HepG2 (cell line): ENCODE measurements around the gene MARK2. TPM values are rescaled to one million over a fixed set of nuclear protein-coding genes. Genes with fewer than 3 reads are reported as not detected.

Source experiments
- DBP ChIP-seq: sonication (generic); formaldehyde crosslinking; IDR thresholded peaks from 2 replicates; pipeline ENCODE4 v1.4.0; 2020; ENCODE audit warnings: missing genetic modification reagents; ENCODE audit errors: not compliant biosample characterization
- DMTF1 ChIP-seq: sonication (generic); formaldehyde crosslinking; IDR thresholded peaks from 2 replicates; pipeline ENCODE4 v1.4.0; 2020; ENCODE audit warnings: mild to moderate bottlenecking, missing genetic modification reagents
- FOXA3 ChIP-seq: IDR thresholded peaks from 2 replicates; pipeline ENCODE4 v1.6.1; 2016; ENCODE audit warnings: missing genetic modification reagents, missing compliant biosample characterization
- FOXO1 ChIP-seq: sonication (generic); formaldehyde crosslinking; IDR thresholded peaks from 2 replicates; pipeline ENCODE4 v1.4.0; 2020; ENCODE audit warnings: missing genetic modification reagents
- KIAA2018 ChIP-seq: sonication (generic); formaldehyde crosslinking; IDR thresholded peaks from 2 replicates; pipeline ENCODE4 v1.5.0; 2020; ENCODE audit warnings: mild to moderate bottlenecking, missing genetic modification reagents, borderline replicate concordance
- SPEN ChIP-seq: sonication (generic); formaldehyde crosslinking; IDR thresholded peaks from 2 replicates; pipeline ENCODE4 v1.5.1; 2020; ENCODE audit warnings: low read depth, mild to moderate bottlenecking, missing genetic modification reagents
- TCF7L2 ChIP-seq: IDR thresholded peaks from 2 replicates; pipeline ENCODE4 v1.6.1; 2011; ENCODE audit warnings: mild to moderate bottlenecking, low read depth, low read length, moderate library complexity
- ZBTB44 ChIP-seq: sonication (generic); formaldehyde crosslinking; IDR thresholded peaks from 2 replicates; pipeline ENCODE4 v1.4.0; 2020; ENCODE audit warnings: missing genetic modification reagents
- ZNF484 ChIP-seq: sonication (generic); formaldehyde crosslinking; IDR thresholded peaks from 2 replicates; pipeline ENCODE4 v1.5.1; 2020; ENCODE audit warnings: mild to moderate bottlenecking, low read depth, missing genetic modification reagents, borderline replicate concordance
- ZNF512 ChIP-seq: sonication (generic); formaldehyde crosslinking; IDR thresholded peaks from 2 replicates; pipeline ENCODE4 v1.4.0; 2020; ENCODE audit warnings: mild to moderate bottlenecking, missing genetic modification reagents
- ZNF691 ChIP-seq: sonication (generic); formaldehyde crosslinking; IDR thresholded peaks from 2 replicates; pipeline ENCODE4 v1.4.0; 2020; ENCODE audit warnings: missing genetic modification reagents, low read depth, mild to moderate bottlenecking, borderline replicate concordance
- polyA plus RNA-seq, 8 experiments: library from polyadenylated mRNA; depleted of rRNA in 3 of 8; stranded (reverse) in 7 of 8; unstranded in 1 of 8; fragments of >200 nt; fragmentation: Illumina TruSeq in 4 of 8; extraction: Trizol in 4 of 8; gene quantifications; 2 replicates each; pipeline versions ENCODE4 v1.2.1 to v1.2.3, GENCODE V29; 2011 to 2016; ENCODE audit warnings: low read depth in 4 of 8, missing spikeins in 1 of 8, mixed read lengths in 1 of 8; ENCODE audit not compliant: insufficient read depth in 1 of 8
- total RNA-seq, 5 experiments: library from RNA; depleted of rRNA; stranded (reverse); fragments of >200 nt; fragmentation: Illumina TruSeq; extraction: Trizol; gene quantifications; 2 replicates each; pipeline ENCODE4 v1.2.3, GENCODE V29; 2016; ENCODE audit warnings: low read depth in 1 of 5

MARK2 gene
- total and polyA plus RNA-seq, 2 of the 13 experiments (the other 11 are each of a cell fraction or from before 2014, with no cell fraction given) = 13.5 to 13.9 TPM

- TF ChIP-seq ZNF691 (CRISPR knock-in tag) (no peak), KIAA2018 (no peak), ZNF512 (no peak), DMTF1 (CRISPR knock-in tag) (no peak), FOXA3 (CRISPR knock-in tag) (peak; percentile 75), ZBTB44 (CRISPR knock-in tag) (peak; percentile 72; the same call in 1 of the 2 replicates), ZNF484 (no peak), SPEN (peak; percentile 66; the same call in 1 of the 2 replicates), FOXO1 (CRISPR knock-in tag) (0 out of 2 replicates have a peak, but pooled peaks have one; percentile 74), DBP (CRISPR knock-in tag) (no peak), TCF7L2 (no peak)
These were observed 33.3 kb downstream of the MARK2 start (continued) for GRCh38 chr11:63871962-63872799.
